ENCODE data around the gene CEP250.

CEP250 gene

DNA sequence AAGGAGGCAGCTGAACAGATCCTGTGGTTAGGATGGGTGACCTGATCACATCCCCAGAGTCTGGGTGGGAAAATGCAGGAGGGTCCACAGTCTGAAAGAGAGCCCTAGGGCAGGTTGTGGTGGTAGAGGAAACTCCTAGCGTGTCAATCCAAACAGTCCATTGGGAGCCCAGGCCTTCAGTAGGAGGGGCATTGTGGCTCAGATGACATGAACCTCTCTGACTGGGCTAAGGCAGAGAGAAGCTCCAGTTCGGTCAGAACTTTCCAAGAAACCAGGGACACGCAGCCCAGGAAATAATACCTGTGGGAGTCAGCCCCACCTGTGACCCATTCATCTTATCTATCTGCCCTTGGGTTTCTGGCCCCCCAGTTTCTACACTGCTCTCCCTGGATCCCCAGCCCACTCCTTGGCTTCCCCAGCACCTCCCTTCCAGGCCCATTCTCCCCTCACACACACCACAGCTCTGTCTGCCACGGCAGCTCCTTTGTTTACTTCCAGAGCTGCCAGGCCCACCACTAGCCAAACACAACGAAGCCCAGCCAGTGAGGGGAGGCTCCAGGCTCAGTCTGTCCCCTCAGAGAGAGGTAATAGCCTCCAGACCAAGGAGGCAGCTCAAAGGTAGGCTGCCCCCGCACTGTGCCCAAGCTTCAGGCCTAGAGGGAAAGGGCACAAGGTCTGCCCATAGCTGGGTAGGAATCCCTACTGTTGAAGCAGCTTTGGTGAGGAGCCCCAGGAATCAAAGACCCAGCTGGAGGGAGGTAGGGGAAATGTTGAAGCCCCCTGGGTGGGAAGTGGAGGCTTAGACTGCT lies 23.6 kb upstream of the CEP250 start:
- ChIA-PET CTCF (interaction anchor here (0.7 to 2.2 kb wide), 5 partner anchors 9 to 146 kb away, joined by 3 to 13 read pairs (median 4); partner anchors contain the start of gene CEP250), POLR2A (ENCODE audit: low non-redundant PET) (no interaction called here)
- no peak for DNase-seq (ENCODE audit: low spot score)

DNA sequence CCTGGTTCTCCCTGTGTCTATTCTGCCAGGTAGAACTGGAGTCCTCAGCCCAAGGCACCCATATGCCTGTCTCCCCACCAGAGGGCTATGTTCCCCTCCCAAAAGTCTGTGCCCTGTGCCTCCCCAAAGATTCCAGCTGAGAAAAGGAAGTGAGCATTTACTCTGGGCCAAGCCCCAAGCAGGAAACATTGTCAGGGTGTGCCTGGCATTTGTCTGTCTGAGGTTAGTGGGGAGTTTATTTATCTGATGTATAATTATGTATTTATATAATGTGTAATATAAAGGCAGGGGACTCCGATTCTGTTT lies 23.0 kb upstream of the CEP250 start:
- H3K27ac ChIP-seq = peak overlapping the region; percentile 2; the same call in 1 of the 2 replicates
- CTCF ChIA-PET = interaction anchor here (1.2 to 2.2 kb wide), 4 partner anchors 9 to 128 kb away, joined by 3 to 13 read pairs (median 6); partner anchors contain the start of gene CEP250
- POLR2A ChIA-PET (ENCODE audit: low non-redundant PET) = no interaction called here
- no peak for DNase-seq (ENCODE audit: low spot score)
- TF ChIP-seq, protein P1, sequence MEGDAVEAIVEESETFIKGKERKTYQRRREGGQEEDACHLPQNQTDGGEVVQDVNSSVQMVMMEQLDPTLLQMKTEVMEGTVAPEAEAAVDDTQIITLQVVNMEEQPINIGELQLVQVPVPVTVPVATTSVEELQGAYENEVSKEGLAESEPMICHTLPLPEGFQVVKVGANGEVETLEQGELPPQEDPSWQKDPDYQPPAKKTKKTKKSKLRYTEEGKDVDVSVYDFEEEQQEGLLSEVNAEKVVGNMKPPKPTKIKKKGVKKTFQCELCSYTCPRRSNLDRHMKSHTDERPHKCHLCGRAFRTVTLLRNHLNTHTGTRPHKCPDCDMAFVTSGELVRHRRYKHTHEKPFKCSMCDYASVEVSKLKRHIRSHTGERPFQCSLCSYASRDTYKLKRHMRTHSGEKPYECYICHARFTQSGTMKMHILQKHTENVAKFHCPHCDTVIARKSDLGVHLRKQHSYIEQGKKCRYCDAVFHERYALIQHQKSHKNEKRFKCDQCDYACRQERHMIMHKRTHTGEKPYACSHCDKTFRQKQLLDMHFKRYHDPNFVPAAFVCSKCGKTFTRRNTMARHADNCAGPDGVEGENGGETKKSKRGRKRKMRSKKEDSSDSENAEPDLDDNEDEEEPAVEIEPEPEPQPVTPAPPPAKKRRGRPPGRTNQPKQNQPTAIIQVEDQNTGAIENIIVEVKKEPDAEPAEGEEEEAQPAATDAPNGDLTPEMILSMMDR (conservative IDR thresholded peaks at IDR 0.05; ENCODE audit: low read depth) = no peak

More for the DNA sequence above, 23.6 kb upstream of the CEP250 start:
- peak overlapping the region; percentile 2; the same call in 1 of the 2 replicates for H3K27ac ChIP-seq
- TF ChIP-seq, protein P1 (conservative IDR thresholded peaks at IDR 0.05; ENCODE audit: low read depth) = no peak

DNA sequence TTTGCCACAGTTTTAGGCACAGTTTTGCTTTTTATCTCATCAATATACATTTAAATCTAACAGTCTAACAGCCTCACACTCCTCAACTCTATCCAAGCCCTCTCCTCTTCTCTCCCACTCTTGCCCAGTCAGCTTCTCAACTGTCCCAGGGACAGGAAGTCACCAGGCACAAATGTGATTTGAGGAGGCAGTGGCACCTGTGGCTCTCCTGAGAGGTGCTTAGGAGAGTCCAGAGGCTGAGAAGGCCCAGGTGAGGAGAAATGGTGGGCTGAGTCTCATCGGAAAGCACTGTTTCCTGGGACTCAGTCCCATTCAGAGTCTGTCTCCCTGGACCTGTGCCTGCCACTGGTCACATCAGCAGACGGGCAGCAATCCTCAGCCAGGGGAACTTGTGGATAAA lies 22.1 kb upstream of the CEP250 start:
- TF ChIP-seq, protein P1 (conservative IDR thresholded peaks at IDR 0.05; ENCODE audit: low read depth) = no peak
- POLR2A ChIA-PET (ENCODE audit: low non-redundant PET) = no interaction called here
- CTCF ChIA-PET = interaction anchor here (1.9 to 4.3 kb wide), 2 partner anchors 14 to 129 kb away, joined by 9 to 23 read pairs; no protein-coding TSS in a partner anchor

DNA sequence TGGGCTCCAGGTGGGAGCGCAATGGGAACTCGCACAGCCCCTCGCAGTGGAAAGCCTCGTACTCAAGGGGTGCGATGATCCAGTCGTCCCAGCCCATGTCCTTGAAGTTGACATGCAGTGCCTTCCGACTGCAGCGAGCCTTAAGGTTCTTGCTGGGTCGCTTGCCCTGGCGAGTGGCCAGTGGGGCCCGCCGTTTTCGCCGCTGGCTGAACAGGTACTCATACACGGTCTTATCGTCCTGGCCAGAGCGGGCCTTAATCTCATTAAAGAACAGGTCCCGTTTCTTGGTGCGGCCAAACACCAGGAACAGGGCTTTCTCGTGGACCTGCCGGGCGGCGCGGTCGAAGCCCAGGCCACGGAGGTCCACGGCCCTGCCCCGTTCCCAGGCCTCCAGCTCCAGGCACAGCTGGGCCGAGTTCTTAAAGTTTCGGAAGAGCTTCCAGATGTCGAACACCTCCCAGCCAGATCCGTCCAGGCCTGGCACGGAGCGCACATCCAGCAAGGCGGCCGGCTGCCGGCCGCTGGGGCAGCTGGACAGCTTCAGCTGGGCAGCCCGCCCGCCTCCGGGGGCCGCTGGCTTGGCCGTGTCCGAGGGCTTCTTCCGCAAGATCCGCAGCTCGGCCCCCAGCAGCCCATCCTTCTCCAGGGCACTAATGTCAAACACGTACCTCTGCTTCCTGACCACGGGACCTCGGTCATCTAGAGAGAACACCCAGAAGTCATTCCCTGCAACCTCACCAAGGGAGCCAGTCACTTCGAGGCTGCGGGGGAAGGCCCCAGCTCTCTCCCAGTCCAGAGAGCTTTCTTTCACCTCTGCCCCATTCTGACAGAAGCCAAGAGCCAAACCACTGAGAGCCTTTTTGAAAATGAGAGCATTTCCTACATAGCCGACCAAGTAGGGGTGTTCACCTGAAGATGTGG lies 21.1 kb upstream of the CEP250 start:
- ChIA-PET CTCF (interaction anchor here (0.5 to 4.3 kb wide), 3 partner anchors 13 to 130 kb away, joined by 8 to 23 read pairs (median 9); no protein-coding TSS in a partner anchor), POLR2A (ENCODE audit: low non-redundant PET) (no interaction called here)
- DNase-seq (ENCODE audit: low spot score) = no peak
- TF ChIP-seq, protein P1 (conservative IDR thresholded peaks at IDR 0.05; ENCODE audit: low read depth) = no peak
- H3K27ac ChIP-seq = peak overlapping the region; percentile 1; the same call in 1 of the 2 replicates

More for the DNA sequence above, 22.1 kb upstream of the CEP250 start:
- no peak overlapping the region for H3K27ac ChIP-seq
- DNase-seq (ENCODE audit: low spot score) = no peak

DNA sequence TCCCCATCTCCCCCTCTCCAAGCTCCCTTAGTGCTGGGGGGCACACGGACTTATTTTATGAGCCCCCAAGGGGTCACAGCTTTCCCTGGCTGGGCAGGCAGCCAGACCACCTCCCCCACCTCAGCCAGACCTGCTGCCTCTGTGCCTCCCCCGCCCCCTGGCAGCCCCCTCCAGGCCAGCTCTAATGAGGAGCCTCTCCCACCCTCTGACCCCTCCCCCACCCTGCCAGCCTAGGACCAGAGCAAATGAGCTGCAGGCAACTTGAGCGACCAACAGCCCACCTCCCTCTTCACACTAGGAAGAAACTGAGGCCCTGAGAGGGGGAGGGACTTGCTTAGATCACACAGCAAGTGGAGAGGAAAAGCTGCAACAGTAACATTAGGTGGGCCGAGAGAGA lies 19.2 kb upstream of the CEP250 start:
- POLR2A ChIA-PET (ENCODE audit: low non-redundant PET) = interaction anchor here (0.5 kb wide), 1 partner anchor 41 kb away, joined by 4 read pairs; no protein-coding TSS in a partner anchor
- CTCF ChIA-PET = interaction anchor here (0.6 to 4.3 kb wide), 6 partner anchors 8 to 132 kb away, joined by 3 to 23 read pairs (median 4); no protein-coding TSS in a partner anchor
- TF ChIP-seq, protein P1 (conservative IDR thresholded peaks at IDR 0.05; ENCODE audit: low read depth) = no peak
- no peak for DNase-seq (ENCODE audit: low spot score)
- H3K27ac ChIP-seq = no peak overlapping the region

DNA sequence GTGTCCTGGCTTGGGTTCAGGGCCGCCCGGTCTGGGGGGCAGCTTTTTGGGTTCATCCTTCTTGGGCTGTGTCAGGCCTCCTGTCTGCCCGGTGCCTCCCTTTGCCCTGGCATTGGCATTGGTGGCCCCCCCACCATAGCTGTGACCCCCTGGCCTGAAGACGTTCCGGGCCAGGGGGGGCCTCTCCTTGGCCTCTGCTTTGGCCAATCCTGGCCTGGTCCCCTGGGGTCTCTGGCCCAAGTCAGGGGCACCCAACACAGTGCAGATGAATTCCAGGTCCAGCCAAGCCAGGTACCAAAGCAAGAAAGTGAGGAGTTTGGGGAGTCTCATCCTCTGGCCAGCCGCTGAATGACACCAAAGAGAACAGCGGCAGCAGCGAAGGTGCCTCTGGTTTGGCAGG lies 17.8 kb upstream of the CEP250 start:
- TF ChIP-seq, protein P1 (conservative IDR thresholded peaks at IDR 0.05; ENCODE audit: low read depth) = no peak
- POLR2A ChIA-PET (ENCODE audit: low non-redundant PET) = interaction anchor here (0.6 kb wide), 1 partner anchor 16 kb away, joined by 3 read pairs; no protein-coding TSS in a partner anchor
- DNase-seq (ENCODE audit: low spot score) = no peak
- H3K27ac ChIP-seq = peak overlapping the region; percentile 53
- CTCF ChIA-PET = interaction anchor here (0.6 to 4.3 kb wide), 3 partner anchors 10 to 293 kb away, joined by 6 to 23 read pairs (median 11); no protein-coding TSS in a partner anchor

Data from RWPE1 (cell line).